IPS DF 19.7 (cell line): ENCODE measurements around the gene DHRS3.

Experiments
- DNase-seq: peaks from one replicate; pipeline ENCODE4 v3.0.0-alpha.2; 2013; ENCODE audit warnings: low read depth, low spot score

Gene DHRS3

DNA sequence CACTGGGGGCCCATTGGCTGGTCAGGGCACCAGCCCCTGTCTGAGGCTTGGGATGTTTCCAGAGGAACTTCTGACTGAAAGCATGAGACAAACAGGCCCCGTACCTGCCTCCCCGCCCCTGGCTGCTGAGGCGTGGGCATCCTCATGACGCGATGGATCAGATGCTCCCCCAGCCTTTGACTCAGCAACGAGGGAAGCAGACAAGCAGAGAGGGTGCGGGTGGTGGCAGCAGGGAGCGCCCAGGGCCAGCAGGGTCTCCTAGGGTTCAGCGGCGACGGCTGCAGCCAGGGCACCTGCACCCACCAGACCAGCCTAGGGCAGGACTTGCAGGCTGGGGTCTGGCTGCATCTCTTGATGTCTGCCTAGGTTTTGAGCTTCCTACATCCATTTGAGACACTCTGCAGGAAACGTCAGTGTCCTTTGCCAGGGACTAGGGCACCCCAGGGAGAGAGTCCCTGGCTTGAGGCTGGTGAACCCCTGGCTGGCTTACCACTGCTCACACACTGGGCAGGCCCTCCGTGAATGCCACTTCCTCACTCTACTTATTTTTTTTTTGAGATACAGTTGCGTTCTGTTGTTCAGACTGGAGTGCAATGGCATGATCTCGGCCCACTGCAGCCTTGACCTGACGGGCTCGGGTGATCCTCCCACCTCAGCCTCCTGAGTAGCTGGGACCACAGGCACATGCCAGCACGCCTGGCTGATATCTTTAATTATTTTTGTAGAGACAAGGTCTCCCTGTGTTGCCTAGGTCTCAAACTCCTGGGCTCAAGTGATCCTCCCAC, 63.3 kb downstream of the DHRS3 start:
- no peak for DNase-seq

- DNase-seq, result no peak
Measured at GRCh38 chr1:12553963-12554362, 64.0 kb downstream of the DHRS3 start.

DNA sequence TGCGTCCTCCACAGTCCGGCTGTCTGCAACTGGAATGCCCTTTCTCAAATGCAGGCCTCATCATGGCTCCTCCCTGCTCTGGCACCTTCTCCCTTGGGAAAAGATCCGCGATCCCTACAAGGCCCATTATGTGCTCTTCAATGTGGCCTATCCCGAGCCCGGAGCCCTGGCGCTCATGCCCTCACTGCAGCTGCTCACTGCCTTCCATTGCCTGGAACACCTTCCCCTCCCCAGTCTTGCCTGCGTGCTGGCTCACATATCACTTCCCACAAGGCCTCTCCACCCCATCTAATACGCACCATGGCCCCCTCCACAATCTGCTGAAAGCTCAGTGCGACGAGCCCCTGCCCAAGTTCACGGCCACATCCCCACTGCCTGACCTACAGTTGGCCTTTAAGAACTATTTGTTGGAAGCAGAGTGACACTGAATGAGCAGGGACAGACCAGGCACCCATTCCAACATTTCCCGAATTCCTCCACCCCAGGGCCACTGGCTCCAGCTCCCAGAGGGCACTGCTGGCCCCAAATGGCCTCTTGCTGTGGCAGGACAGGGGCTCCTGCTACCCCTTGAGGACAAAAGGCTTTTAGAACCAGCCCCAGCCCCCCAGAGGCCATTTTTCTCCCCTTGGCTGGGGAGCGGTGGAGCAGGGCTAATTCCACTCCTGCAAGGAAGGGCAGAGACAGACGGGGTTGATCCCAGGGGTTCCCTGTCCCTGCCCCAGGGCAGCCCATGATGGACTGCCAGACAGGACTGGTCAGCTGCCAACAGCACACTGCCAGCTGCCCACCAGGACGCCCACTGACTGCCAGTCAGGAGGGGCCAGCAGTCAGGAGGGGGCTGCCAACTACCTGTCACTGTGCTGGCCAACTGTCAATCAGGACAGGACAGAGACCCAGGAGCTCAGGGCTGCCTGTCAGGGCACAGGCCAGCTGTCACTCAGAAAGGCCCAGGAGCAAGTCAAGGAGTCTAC, 64.8 kb downstream of the DHRS3 start:
- DNase-seq, result no peak

GRCh38 chr1:12552111-12552888, 65.7 kb downstream of the DHRS3 start:
- DNase-seq, result no peak

GRCh38 chr1:12551584-12551983, 66.4 kb downstream of the DHRS3 start:
- no peak for DNase-seq

DNA sequence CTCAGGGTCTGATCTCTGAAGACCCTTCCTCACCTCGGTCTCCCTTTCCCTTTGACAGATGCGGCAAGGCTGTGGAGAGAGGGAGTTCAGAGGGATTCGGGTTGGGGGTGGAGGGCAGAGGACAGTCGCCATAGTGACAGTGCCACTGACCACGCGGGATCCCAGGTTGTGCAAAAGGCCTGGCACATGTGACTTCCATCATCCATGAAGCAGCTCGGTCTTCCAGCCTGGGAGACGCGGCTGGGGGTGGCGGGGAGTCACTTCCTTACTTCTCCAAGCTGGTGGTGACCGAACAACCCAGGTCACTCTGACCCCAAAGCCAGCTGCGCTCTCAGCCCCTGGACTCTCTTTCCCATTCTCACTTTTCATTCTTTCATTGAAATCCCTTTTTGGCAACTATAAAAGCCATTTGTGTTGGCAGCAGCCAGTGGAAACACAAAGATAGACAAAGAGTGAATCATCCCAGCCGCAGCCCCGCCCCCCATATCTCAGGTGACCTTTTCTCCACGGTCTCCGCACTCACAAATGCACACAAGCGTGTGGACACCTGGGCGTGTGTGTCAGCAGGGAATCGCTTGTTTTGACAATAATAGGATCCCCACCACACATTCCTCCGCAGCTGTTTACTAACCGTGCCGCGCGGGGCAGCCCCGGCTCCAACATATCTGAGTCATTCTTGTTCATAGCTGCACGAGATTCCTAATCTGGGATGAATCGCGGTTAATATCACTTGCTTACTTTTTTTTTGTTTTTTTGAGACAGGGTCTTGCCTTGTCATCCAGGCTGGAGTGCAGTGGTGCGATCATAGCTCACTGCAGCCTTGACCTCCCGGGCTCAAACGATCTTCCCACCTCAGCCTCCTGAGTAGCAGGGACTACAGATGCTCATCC, 68.3 kb downstream of the DHRS3 start:
- no peak for DNase-seq

DNA sequence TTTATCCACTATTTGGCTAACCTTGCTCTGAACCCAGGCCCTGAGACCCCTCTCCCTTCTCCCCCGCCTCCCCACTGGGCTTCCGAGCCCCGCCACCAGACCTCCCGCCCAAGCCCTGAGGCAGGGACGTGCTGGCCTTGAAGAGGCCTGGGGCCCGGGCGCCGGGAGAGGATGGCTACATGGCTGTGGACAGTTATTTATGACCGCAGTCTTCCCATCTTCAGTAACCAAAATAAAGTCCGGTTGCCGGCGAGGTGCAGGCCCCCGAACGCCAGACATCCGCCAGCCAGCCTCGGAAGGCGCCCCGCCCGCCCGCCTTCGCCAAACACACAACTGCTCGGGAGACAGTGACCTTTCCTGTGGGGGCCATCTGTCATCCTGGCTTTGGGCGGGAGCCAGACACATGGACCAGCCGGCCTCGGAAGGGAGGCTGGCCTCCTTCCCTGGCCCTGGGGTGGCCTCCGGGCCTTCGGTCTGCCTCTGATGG, 69.0 kb downstream of the DHRS3 start:
- no peak for DNase-seq

GRCh38 chr1:12548279-12548972, 69.6 kb downstream of the DHRS3 start:
- DNase-seq, result no peak

GRCh38 chr1:12547586-12548225, 70.3 kb downstream of the DHRS3 start:
- DNase-seq, result no peak

GRCh38 chr1:12546771-12547585, 71.0 kb downstream of the DHRS3 start:
- no peak for DNase-seq

- DNase-seq, result no peak
Measured at GRCh38 chr1:12544992-12545391, 73.0 kb downstream of the DHRS3 start.

DNA sequence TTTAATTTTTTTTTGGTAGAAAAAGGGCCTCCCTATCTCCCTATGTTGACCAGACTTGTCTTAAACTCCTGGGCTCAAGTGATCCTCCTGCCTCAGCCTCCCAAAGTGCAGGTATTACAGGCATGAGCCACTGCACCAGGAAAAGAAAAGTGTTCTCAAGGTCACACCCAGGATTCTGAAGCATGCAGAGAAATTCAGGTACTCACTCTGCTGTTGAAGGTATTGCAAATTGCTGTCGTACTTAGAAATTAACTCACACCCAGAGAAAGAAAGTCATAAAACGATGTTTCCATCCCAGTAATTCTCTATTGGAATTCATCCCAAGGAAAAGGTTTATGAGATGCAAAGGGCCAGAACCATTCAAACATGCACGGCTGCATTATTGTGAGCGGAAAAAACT, 73.7 kb downstream of the DHRS3 start:
- no peak for DNase-seq

- DNase-seq, result no peak
Measured at GRCh38 chr1:12543740-12544154, 74.3 kb downstream of the DHRS3 start.

DNA sequence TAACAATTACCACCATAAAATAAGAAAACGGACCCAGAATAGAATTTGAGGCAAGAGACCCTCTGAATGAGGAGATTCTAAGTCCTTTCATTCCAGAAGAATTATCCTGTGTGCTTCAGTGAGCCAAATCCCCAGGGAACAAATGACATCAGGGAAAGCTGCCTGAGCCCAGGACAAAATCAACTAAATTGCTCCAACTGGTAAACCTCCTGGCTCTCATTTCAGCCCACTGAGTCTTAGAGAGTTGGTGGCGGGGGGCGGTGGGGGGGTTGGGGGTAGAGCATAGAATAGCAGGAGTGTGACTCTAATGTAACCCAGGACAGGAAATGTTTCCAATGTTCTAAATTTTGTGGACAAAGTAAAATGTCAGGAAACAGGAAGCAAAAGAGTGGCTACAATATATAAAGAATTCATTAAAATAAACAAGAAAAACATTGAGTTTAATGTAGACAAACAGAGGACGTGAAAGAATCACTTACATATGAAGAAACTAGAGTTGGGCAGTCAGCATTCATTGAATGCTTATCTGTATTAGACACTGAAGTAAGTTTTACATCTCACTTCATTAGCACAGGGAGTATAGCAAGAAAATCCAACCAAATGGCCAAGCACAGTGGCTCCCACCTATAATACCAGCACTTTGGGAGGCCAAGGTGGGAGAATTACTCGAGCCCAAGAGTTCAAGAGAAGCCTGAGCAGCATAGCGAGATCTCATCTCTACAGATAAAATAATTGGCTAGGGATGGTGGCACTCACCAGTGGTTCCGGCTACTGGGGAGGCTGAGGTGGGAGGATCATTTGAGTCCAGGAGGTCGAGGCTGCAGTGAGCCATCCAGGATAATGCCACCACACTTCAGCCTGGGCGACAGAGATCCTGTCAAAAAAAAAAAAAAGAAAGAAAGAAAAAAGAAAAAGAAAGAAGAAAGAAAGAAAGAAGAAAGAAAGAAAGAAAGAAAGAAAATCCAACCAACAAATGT, 75.1 kb downstream of the DHRS3 start:
- no peak for DNase-seq

GRCh38 chr1:12542138-12542465, 75.9 kb downstream of the DHRS3 start:
- DNase-seq, result no peak

DNA sequence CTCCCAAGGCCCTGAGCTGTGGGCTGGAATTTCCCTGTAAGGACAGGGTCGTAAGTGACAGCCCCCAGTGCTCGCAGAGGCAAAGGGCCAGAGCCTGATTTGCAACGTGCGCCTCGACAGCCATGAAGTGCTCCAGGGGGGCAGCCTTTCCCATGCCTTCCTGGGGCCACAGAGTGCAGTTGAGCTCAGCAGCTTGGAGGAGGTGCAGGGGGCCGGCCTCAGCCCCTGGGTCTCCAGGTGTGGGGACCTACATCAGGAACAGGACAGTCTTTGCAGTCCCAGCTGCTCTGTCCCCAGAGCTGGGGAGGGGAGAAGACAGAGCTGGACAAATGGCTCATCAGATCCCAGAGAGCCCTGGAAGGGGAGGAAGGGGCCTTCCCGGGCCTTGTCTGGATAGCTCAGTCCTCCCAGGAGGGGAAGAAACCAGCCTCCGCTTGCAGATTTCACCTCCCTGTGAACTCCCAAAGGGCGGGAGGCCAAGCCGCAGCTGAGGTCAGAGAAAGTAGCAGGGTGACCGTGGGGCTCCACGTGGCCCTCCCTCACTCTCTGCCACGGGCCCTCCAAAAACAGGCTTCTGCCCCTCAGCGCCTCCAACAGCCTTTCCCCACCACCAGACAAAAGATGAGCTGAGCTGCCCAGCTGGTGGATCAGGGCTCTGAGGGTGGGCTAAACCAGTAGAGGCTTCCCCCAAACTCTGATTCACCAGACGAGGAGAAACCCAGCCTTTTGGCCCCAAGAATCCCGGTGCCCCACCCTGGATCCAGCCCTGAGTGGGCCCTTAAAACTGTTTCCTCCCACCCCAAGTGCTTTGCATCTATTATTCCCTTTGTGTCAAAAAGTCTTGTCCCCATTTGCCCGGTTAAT, 76.5 kb downstream of the DHRS3 start:
- no peak for DNase-seq
